ENCODE results near the gene STAT4.

The STAT4 gene, protein sequence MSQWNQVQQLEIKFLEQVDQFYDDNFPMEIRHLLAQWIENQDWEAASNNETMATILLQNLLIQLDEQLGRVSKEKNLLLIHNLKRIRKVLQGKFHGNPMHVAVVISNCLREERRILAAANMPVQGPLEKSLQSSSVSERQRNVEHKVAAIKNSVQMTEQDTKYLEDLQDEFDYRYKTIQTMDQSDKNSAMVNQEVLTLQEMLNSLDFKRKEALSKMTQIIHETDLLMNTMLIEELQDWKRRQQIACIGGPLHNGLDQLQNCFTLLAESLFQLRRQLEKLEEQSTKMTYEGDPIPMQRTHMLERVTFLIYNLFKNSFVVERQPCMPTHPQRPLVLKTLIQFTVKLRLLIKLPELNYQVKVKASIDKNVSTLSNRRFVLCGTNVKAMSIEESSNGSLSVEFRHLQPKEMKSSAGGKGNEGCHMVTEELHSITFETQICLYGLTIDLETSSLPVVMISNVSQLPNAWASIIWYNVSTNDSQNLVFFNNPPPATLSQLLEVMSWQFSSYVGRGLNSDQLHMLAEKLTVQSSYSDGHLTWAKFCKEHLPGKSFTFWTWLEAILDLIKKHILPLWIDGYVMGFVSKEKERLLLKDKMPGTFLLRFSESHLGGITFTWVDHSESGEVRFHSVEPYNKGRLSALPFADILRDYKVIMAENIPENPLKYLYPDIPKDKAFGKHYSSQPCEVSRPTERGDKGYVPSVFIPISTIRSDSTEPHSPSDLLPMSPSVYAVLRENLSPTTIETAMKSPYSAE

DNA sequence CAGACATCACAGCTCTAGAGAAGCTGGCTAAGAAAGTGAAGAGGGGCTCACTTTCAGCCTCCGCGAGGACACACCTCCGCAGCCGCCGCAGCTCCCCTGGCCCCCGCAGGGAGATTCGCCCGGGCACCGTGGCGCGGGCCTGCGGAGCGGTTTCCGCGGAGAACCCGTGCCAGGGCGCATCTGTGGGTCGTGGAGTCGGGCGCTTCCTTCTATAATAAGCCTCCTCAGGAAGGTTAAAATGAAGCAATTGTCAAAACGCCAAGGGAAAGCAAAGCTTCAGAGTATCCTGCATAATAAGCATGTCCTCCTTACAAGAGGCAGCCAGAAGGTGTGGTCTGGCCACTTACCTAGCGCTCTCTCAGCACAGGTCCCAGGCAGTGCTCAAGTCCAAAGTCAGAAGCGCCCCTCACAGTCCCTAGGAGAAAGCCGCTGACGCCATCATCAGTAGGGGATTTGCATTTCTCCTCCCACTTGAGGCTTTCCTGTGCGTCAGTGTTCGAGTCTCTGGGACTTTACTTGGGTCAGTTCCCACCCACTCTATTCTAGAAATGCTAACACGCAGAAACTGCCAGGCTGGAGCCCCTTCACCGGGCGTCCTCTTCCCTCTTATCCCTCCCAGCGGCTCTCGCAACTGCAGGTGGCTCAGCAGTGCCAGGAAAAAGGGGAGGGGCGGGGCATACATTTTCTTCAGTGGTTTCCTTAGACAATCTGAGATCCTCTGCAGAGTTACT, at the start of gene STAT4:
TSS of gene STAT4 (minus strand) at position 395 of the 731 bp plus-strand sequence. CDS start 2,791 bp downstream, outside the sequence.
- DNase-seq (ENCODE audit: insufficient read length, low spot score) (no peak), FAIRE-seq (no peak)
- TF ChIP-seq, protein P1, sequence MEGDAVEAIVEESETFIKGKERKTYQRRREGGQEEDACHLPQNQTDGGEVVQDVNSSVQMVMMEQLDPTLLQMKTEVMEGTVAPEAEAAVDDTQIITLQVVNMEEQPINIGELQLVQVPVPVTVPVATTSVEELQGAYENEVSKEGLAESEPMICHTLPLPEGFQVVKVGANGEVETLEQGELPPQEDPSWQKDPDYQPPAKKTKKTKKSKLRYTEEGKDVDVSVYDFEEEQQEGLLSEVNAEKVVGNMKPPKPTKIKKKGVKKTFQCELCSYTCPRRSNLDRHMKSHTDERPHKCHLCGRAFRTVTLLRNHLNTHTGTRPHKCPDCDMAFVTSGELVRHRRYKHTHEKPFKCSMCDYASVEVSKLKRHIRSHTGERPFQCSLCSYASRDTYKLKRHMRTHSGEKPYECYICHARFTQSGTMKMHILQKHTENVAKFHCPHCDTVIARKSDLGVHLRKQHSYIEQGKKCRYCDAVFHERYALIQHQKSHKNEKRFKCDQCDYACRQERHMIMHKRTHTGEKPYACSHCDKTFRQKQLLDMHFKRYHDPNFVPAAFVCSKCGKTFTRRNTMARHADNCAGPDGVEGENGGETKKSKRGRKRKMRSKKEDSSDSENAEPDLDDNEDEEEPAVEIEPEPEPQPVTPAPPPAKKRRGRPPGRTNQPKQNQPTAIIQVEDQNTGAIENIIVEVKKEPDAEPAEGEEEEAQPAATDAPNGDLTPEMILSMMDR (IDR thresholded peaks at IDR 0.05; ENCODE audit: insufficient read depth, missing control alignments) = no peak

DNA sequence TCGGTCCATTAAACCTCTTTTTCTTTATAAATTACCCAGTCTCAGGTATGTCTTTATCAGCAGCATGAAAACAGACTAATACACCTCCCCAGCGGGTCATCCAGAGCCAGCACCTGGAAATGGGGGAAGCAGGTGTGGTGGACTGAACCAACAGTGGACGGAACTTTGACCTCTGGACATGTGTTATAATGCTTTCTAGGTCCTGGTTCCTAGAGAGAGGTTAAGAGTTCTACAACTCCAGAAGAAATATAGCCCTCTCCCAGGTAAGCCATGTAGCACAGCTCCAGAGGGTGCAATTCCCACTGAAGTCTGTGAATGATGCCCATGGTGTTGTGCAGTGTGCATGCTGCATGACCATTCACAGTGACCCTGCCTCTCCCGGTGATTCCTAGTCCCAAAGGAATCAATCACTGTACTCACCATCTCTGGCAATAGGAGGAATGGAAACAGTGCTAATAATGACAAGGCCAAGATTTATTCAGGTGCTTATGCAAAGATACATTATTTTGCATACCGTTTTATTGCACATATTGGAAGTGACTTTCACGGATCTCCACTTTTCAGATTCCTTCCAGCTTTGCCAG, 49.2 kb upstream of the STAT4 start:
- FAIRE-seq = no peak
- TF ChIP-seq, protein P1 (IDR thresholded peaks at IDR 0.05; ENCODE audit: insufficient read depth, missing control alignments) = no peak
- no peak for DNase-seq (ENCODE audit: insufficient read length, low spot score)

DNA sequence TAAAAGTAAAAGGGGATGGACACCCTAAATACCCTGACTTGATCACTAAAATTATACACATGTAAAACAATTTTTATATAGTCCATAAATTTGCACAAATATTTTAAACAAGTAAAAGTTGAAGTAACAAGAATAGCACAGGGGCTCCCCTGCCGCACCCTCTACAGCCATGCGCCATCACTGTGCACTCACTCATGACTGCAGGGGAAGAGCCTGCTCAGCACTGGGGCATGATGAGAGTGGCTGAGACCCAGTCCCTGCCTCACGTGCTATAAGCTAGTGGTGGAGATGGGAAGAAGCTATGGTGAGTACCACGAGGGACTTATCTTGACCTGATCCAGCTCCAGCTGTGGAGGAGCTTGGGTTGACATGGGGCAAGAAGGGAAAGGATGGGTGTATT, 47.5 kb upstream of the STAT4 start:
- DNase-seq (ENCODE audit: insufficient read length, low spot score) (no peak), FAIRE-seq (no peak)
- TF ChIP-seq, protein P1 (IDR thresholded peaks at IDR 0.05; ENCODE audit: insufficient read depth, missing control alignments) = no peak

DNA sequence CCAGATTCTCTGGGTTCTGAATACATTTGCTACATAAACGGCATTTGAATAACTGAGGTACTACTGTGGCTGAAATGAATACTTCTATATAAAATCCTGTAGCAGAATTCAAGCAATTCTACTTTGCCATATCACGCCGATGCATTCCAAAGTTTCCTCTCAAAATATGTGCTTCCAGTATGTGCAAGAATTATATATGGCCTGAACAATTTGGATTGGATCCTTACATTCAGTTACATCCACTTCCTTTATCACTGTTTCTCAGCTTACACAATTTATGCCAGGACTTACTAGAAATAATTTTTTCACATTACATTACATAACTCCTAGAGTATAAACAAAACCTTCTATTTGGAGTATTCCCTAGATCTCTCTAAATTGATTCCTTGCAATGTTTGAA, 46.3 kb upstream of the STAT4 start:
- DNase-seq (ENCODE audit: insufficient read length, low spot score) = no peak
- FAIRE-seq = no peak
- TF ChIP-seq, protein P1 (IDR thresholded peaks at IDR 0.05; ENCODE audit: insufficient read depth, missing control alignments) = no peak

DNA sequence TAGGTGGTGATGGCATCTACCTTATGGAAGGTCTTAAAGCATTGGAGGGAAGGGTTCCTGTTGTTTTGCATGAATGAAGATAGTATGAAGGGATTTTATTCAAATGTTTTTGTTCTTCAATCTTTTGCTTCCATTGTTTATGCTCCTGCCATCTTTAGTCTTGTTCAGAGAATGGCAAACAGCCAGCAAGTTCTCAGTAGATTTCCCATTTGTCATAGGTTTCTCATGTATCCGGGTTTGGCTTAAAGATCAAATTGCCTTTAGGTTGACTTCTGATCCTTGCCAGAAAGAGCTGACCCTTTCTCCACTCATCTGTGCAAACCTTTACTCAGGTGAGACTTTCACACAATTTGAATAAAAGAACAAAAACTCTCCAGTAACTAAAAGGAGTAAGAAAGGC, 44.2 kb upstream of the STAT4 start:
- TF ChIP-seq, protein P1 (IDR thresholded peaks at IDR 0.05; ENCODE audit: insufficient read depth, missing control alignments) = no peak
- FAIRE-seq (no peak), DNase-seq (ENCODE audit: insufficient read length, low spot score) (no peak)

DNA sequence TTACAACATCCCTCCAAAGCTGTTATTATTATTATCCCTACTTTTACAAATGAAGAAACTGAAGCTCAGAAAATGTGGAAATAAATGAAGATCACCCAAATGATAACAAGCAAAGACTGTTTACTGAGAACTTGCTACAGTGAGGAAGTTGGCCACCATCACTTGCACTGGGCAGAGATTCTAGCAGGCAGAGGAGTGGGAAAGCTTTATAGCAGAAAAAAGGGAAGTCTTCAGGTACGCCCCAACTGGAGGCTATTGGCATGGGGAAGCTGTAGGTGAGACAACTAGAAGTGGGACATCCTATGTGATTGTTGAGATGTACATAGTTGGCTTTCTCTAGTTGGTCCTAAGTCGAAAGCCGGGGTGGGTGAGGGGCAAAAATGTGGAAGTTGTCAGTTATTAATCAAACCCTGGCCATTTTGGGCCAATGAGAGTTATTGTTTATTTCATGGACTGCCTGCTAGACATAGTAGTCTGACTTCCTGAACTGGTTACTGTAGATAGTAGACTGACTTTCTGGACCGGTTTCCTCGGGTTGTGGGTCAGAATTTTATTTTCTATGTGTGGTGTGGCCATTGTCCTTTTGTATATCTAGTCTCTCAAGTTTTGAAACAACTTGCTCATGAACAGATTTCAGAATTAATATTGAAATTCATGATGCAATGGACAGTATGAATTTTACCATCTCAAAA, 40.2 kb upstream of the STAT4 start:
- FAIRE-seq = no peak
- TF ChIP-seq, protein P1 (IDR thresholded peaks at IDR 0.05; ENCODE audit: insufficient read depth, missing control alignments) = no peak
- DNase-seq (ENCODE audit: insufficient read length, low spot score) = no peak
